ENCODE data around the gene POPDC3.

DNA sequence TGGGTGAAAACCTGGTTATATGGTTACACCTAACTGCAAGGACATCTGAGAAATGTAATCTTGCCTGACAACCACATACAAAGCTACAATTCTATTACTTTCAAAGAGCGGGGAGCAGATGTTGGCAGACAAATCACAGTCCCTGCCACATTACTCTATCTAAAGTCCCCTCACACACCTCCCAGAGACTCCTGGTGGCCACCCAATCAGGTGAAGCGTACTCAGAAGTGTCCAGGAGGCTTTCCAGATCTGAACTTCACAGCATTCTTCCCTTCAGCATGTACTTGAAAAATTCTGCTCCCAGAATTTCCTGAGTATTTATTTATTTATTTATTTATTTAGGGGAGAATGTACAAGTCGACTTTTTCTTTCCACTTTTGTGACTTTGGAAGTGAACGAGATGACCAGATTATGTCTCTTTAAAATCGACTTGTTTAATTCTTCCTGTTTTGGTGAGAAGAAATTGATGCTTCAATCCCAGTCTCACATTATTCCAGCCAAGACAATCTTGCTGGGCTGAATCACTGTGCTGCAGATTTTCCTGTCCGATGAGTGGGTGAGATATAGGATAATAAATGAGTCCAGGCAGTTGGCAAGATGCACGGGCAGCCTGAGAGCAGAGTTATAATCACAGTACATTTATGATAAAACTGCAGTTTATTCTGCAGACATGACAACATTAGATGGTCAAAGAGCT lies 46.9 kb upstream of the POPDC3 start:
- TF ChIP-seq POLR2A (IDR thresholded peaks at IDR 0.05) (no peak), CTCF (IDR thresholded peaks at IDR 0.05) (no peak)
